ENCODE measurements around the gene MEGF6.

The MEGF6 gene

GRCh38 chr1:3534803-3535637 is 76.3 kb downstream of the MEGF6 start:
- TF ChIP-seq ZFX (IDR thresholded peaks at IDR 0.05) (no peak), CTCF (conservative IDR thresholded peaks at IDR 0.05) (no peak)
- H3K27ac ChIP-seq, result no peak overlapping the region

GRCh38 chr1:3533067-3534048 is 78.0 kb downstream of the MEGF6 start:
- TF ChIP-seq ZFX (IDR thresholded peaks at IDR 0.05), result no peak
- TF ChIP-seq CTCF (conservative IDR thresholded peaks at IDR 0.05), result no peak
- no peak overlapping the region for H3K27ac ChIP-seq

GRCh38 chr1:3531928-3532327 is 79.4 kb downstream of the MEGF6 start:
- peak overlapping the region; percentile 70 for H3K27ac ChIP-seq

GRCh38 chr1:3530926-3531818 is 80.1 kb downstream of the MEGF6 start:
- TF ChIP-seq CTCF (conservative IDR thresholded peaks at IDR 0.05), result no peak
- peak overlapping the region; percentile 70 for H3K27ac ChIP-seq

More at GRCh38 chr1:3531928-3532327, 79.4 kb downstream of the MEGF6 start:
- TF ChIP-seq ZFX (IDR thresholded peaks at IDR 0.05) (no peak), CTCF (conservative IDR thresholded peaks at IDR 0.05) (no peak)

- peak overlapping the region; percentile 70 for H3K27ac ChIP-seq
- TF ChIP-seq CTCF (conservative IDR thresholded peaks at IDR 0.05), result no peak
- no peak for TF ChIP-seq ZFX (IDR thresholded peaks at IDR 0.05)
Measured at GRCh38 chr1:3530086-3530925, 81.0 kb downstream of the MEGF6 start.

- H3K27ac ChIP-seq, result peak overlapping the region; percentile 43
- no peak for TF ChIP-seq CTCF (conservative IDR thresholded peaks at IDR 0.05)
- TF ChIP-seq ZFX (IDR thresholded peaks at IDR 0.05), result no peak
Measured at GRCh38 chr1:3529099-3529729, 82.1 kb downstream of the MEGF6 start.
